SK-N-SH (cell line): Measurements from ENCODE around the gene CENPT. TPM values are rescaled to one million over a fixed set of nuclear protein-coding genes. Genes with fewer than 3 reads are reported as not detected.

Source experiments
- CTCF ChIA-PET: fragments of 300-600, 350-600 bp; formaldehyde crosslinking; extraction: SDS; loops from one replicate; lab custom pipeline; 2021; lab: Yijun Ruan, JAX
- POLR2A ChIA-PET: fragments of 350-600 bp; sonication (Branson Sonifier 250); formaldehyde crosslinking; extraction: SDS; loops from one replicate; lab custom pipeline; 2020; ENCODE audit warnings: antibody characterized with exemption, inconsistent platforms; lab: Yijun Ruan, JAX
- DNase-seq: peaks from one replicate; pipeline ENCODE4 v3.0.0; 2012
- H2AFZ ChIP-seq: fragments of 200-600 bp; sonication (generic); 2 replicates; pipeline ENCODE4 v1.8.1; 2016; ENCODE audit warnings: antibody characterized with exemption, mild to moderate bottlenecking, low read depth
- H3F3A ChIP-seq: fragments of 200-600 bp; sonication (generic); replicated peaks from 2 replicates; pipeline ENCODE3; 2016; ENCODE audit warnings: antibody characterized with exemption, mild to moderate bottlenecking; ENCODE audit not compliant: insufficient read depth
- H3K27ac ChIP-seq, 2 experiments: fragments of 200-500 bp in 1 of 2; fragments of 200-600 bp in 1 of 2; sonication (Bioruptor generic) in 1 of 2; sonication (generic), shearing (Covaris generic) in 1 of 2; 2 replicates each; pipeline versions ENCODE4 v1.5.1 to v1.6.1; 2014 to 2016; ENCODE audit warnings: low read depth in 2 of 2, inconsistent platforms in 1 of 2, low read length in 1 of 2, mild to moderate bottlenecking in 1 of 2, mixed read lengths in 1 of 2
- H3K27me3 ChIP-seq: fragments of 200-600 bp; sonication (generic), shearing (Covaris generic); 2 replicates; pipeline ENCODE4 v1.6.1; 2016; ENCODE audit warnings: mixed run types; ENCODE audit not compliant: insufficient read depth
- H3K36me3 ChIP-seq, 2 experiments: fragments of 200-500 bp in 1 of 2; fragments of 200-600 bp in 1 of 2; sonication (Bioruptor generic) in 1 of 2; sonication (generic) in 1 of 2; replicated peaks in 1 of 2; 2 replicates each; pipeline versions ENCODE3 to v1.5.1; 2014 to 2016; ENCODE audit warnings: low read length in 1 of 2, mild to moderate bottlenecking in 1 of 2; ENCODE audit not compliant: insufficient read depth in 2 of 2, control insufficient read depth in 1 of 2
- H3K4me1 ChIP-seq, 2 experiments: fragments of 200-500 bp in 1 of 2; fragments of 200-600 bp in 1 of 2; sonication (Bioruptor generic) in 1 of 2; sonication (generic), shearing (Covaris generic) in 1 of 2; 2 replicates each; pipeline versions ENCODE4 v1.5.1 to v1.6.1; 2014 to 2016; ENCODE audit warnings: low read depth in 1 of 2, low read length in 1 of 2, mixed run types in 1 of 2; ENCODE audit not compliant: insufficient read depth in 2 of 2, control insufficient read depth in 1 of 2
- H3K4me2 ChIP-seq: fragments of 200-600 bp; sonication (generic), shearing (Covaris generic); 2 replicates; pipeline ENCODE4 v1.6.1; 2017; ENCODE audit warnings: mixed run types
- H3K4me3 ChIP-seq, 2 experiments: fragments of 200-500 bp in 1 of 2; fragments of 200-600 bp in 1 of 2; sonication (Bioruptor generic) in 1 of 2; sonication (generic), shearing (Covaris generic) in 1 of 2; 2 replicates each; pipeline versions ENCODE4 v1.5.1 to v1.8.1; 2014 to 2016; ENCODE audit warnings: low read depth in 2 of 2, inconsistent platforms in 1 of 2, low read length in 1 of 2, mild to moderate bottlenecking in 1 of 2, mixed read lengths in 1 of 2, moderate library complexity in 1 of 2
- H3K79me2 ChIP-seq: fragments of 200-600 bp; sonication (generic); 2 replicates; pipeline ENCODE4 v1.8.1; 2017; ENCODE audit warnings: mild to moderate bottlenecking; ENCODE audit not compliant: insufficient read depth
- H3K9ac ChIP-seq: fragments of 200-600 bp; sonication (generic); 2 replicates; pipeline ENCODE4 v1.6.1; 2017; ENCODE audit warnings: mixed run types
- H3K9me2 ChIP-seq: fragments of 200-600 bp; sonication (generic); 2 replicates; pipeline ENCODE4 v1.6.1; 2017; ENCODE audit warnings: mixed run types
- H3K9me3 ChIP-seq: fragments of 200-600 bp; sonication (generic); 2 replicates; pipeline ENCODE4 v1.6.1; 2017; ENCODE audit warnings: mixed run types, mild to moderate bottlenecking, moderate library complexity
- H4K20me1 ChIP-seq: fragments of 200-600 bp; sonication (generic); 2 replicates; pipeline ENCODE4 v1.6.1; 2017; ENCODE audit warnings: mild to moderate bottlenecking, mixed run types; ENCODE audit not compliant: insufficient read depth
- CTCF ChIP-seq: fragments of 200-600 bp; sonication (generic); IDR thresholded peaks from 2 replicates; pipeline ENCODE4 v1.6.1; 2017; ENCODE audit warnings: antibody characterized with exemption, mild to moderate bottlenecking, moderate library complexity
- EP300 ChIP-seq, 2 experiments: IDR thresholded peaks; 2 replicates each; pipeline versions ENCODE4 v1.4.0 to v1.6.1; 2012; ENCODE audit warnings: borderline replicate concordance in 1 of 2, low read depth in 1 of 2, low read length in 1 of 2
- FOXJ3 ChIP-seq: sonication (generic); formaldehyde crosslinking; IDR thresholded peaks from 2 replicates; pipeline ENCODE4 v1.5.1; 2020; ENCODE audit warnings: mild to moderate bottlenecking, missing genetic modification reagents
- FOXM1 ChIP-seq: IDR thresholded peaks from 2 replicates; pipeline ENCODE4 v1.4.0; 2012; ENCODE audit warnings: low read depth, mild to moderate bottlenecking
- GABPA ChIP-seq: IDR thresholded peaks from 2 replicates; pipeline ENCODE4 v1.4.0; 2012; ENCODE audit warnings: low read depth, mild to moderate bottlenecking
- IRF3 ChIP-seq: fragments of 150-350 bp; IDR thresholded peaks from 2 replicates; pipeline ENCODE4 v1.6.1; 2016; ENCODE audit warnings: mild to moderate bottlenecking, low read depth, low read length
- JUND ChIP-seq: IDR thresholded peaks from 2 replicates; pipeline ENCODE4 v1.4.0; 2012
- MXI1 ChIP-seq: IDR thresholded peaks from 2 replicates; pipeline ENCODE4 v1.6.1; 2012; ENCODE audit warnings: mild to moderate bottlenecking, low read depth, low read length, improper control_type of control experiment
- NFIC ChIP-seq: IDR thresholded peaks from 2 replicates; pipeline ENCODE4 v1.4.0; 2012; ENCODE audit warnings: borderline replicate concordance
- NRF1 ChIP-seq: IDR thresholded peaks from 2 replicates; pipeline ENCODE4 v1.6.1; 2012; ENCODE audit warnings: low read depth, mild to moderate bottlenecking, low read length
- RCOR1 ChIP-seq: fragments of 150-350 bp; IDR thresholded peaks from 2 replicates; pipeline ENCODE4 v1.6.1; 2017; ENCODE audit warnings: antibody characterized with exemption, low read length
- RXRA ChIP-seq: IDR thresholded peaks from 2 replicates; pipeline ENCODE4 v1.4.0; 2012; ENCODE audit warnings: low read depth, mild to moderate bottlenecking, borderline replicate concordance
- SIN3A ChIP-seq: IDR thresholded peaks from 2 replicates; pipeline ENCODE4 v1.6.1; 2012; ENCODE audit warnings: low read depth, mild to moderate bottlenecking, low read length, moderate library complexity, borderline replicate concordance
- SMC3 ChIP-seq: IDR thresholded peaks from 2 replicates; pipeline ENCODE4 v1.6.1; 2012; ENCODE audit warnings: low read depth, low read length, improper control_type of control experiment
- TCF12 ChIP-seq: IDR thresholded peaks from 2 replicates; pipeline ENCODE4 v1.4.0; 2012
- USF1 ChIP-seq: IDR thresholded peaks from 2 replicates; pipeline ENCODE4 v1.4.0; 2012; ENCODE audit warnings: low read depth, borderline replicate concordance
- USF2 ChIP-seq: fragments of 150-350 bp; IDR thresholded peaks from 2 replicates; pipeline ENCODE4 v1.6.1; 2017; ENCODE audit warnings: antibody characterized with exemption, low read length, low read depth, borderline replicate concordance
- YY1 ChIP-seq: IDR thresholded peaks from 2 replicates; pipeline ENCODE4 v1.4.0; 2012; ENCODE audit warnings: low read depth, mild to moderate bottlenecking
- WGBS: methylation state at CpG from one replicate; pipeline ENCODE4 v1.1.6; 2017; ENCODE audit warnings: low lambda C conversion rate; 5-methylcytosine and 5-hydroxymethylcytosine counted together
- polyA plus RNA-seq, 3 experiments: library from polyadenylated mRNA; depleted of rRNA; stranded (reverse); fragments of >200 nt; gene quantifications; 2 replicates each; pipeline ENCODE4 v1.2.3, GENCODE V29; 2012

Gene CENPT
- polyA plus RNA-seq, 1 of the 3 experiments (the other 2 are of a cell fraction) = 48.6 TPM

GRCh38 chr16:67858500-67858899 lies 11.0 kb upstream of the CENPT start:
- TF ChIP-seq JUND (no peak), YY1 (no peak), IRF3 (no peak), NFIC (no peak), MXI1 (no peak), FOXM1 (no peak), RXRA (no peak), EP300 (IDR thresholded peaks at IDR 0.05; ENCODE audit: borderline replicate concordance in 1 of 2, low read depth in 1 of 2, low read length in 1 of 2) (no peak), TCF12 (no peak), CTCF (no peak), FOXJ3 (CRISPR knock-in tag) (no peak)
- peaks cover 100% of the 10 kb centered on the region for H3K79me2 ChIP-seq
- no peaks in the 10 kb centered on the region for H3K9me3 ChIP-seq
- no peaks in the 10 kb centered on the region for H3K9me2 ChIP-seq
- 100% methylated on average over 4 of the region's 4 CpGs for WGBS
- ChIA-PET POLR2A (no interaction called here), CTCF (interaction anchor here (2.1 to 4.5 kb wide), 2 partner anchors 42 to 71 kb away, joined by 4 to 18 read pairs; no protein-coding TSS in a partner anchor)
- H3K4me1 ChIP-seq = peaks cover 2 to 16% of the 10 kb centered on the region in 2 experiments; a peak in 2 of 4 replicates
- no peaks in the 10 kb centered on the region for H3K27me3 ChIP-seq
- peaks cover 100% of the 10 kb centered on the region for H4K20me1 ChIP-seq
- DNase-seq = no peak
- no peak overlapping the region for H3K4me3 ChIP-seq
- H3F3A ChIP-seq = peaks cover 9% of the 10 kb centered on the region
- H3K36me3 ChIP-seq = peaks cover 12 to 17% of the 10 kb centered on the region in 2 experiments
- H2AFZ ChIP-seq = no peak overlapping the region
- no peak overlapping the region for H3K4me2 ChIP-seq
- peak overlapping the region in 1 of 2 experiments; percentile 90; a peak in 2 of 4 replicates for H3K27ac ChIP-seq
- peak overlapping the region; percentile 66 for H3K9ac ChIP-seq

- H3K79me2 ChIP-seq = peaks cover 100% of the 10 kb centered on the region
- H3K4me1 ChIP-seq = peaks cover 2 to 13% of the 10 kb centered on the region in 2 experiments; a peak in 2 of 4 replicates
- peak overlapping the region; percentile 66 for H3K9ac ChIP-seq
- no peaks in the 10 kb centered on the region for H3K9me3 ChIP-seq
- peaks cover 9% of the 10 kb centered on the region for H3F3A ChIP-seq
- peak overlapping the region in 1 of 2 experiments; percentile 90; a peak in 2 of 4 replicates for H3K27ac ChIP-seq
- peak overlapping the region; percentile 46; the same call in 1 of the 2 replicates for H3K4me2 ChIP-seq
- no peak for DNase-seq
- ChIA-PET POLR2A (no interaction called here), CTCF (interaction anchor here (0.5 to 1.2 kb wide), 2 partner anchors 41 to 51 kb away, joined by 3 to 6 read pairs; partner anchors contain the start of gene TSNAXIP1)
- H4K20me1 ChIP-seq = peaks cover 100% of the 10 kb centered on the region
- no peak overlapping the region for H2AFZ ChIP-seq
- no peaks in the 10 kb centered on the region for H3K27me3 ChIP-seq
- H3K36me3 ChIP-seq = peaks cover 12 to 18% of the 10 kb centered on the region in 2 experiments
- H3K9me2 ChIP-seq = no peaks in the 10 kb centered on the region
- no peak overlapping the region for H3K4me3 ChIP-seq
- 80% methylated on average over 3 of the region's 3 CpGs for WGBS
- TF ChIP-seq YY1 (no peak), SIN3A (no peak), RCOR1 (no peak), USF1 (no peak), RXRA (no peak), SMC3 (no peak), GABPA (no peak), NRF1 (no peak), NFIC (no peak), IRF3 (no peak), CTCF (no peak), USF2 (no peak)
Measured at GRCh38 chr16:67857547-67858233, 10.2 kb upstream of the CENPT start.
